HPDE6-E6E7 (cell line): ENCODE measurements around the gene TKT.
"Not testable (repeated sequence)": the region's sequence is repeated elsewhere in the genome, so short reads cannot be mapped to it uniquely, and the experiment has no call there.

Experiments
- DNase-seq: peaks from one replicate; pipeline ENCODE4 v3.0.0; 2011; ENCODE audit warnings: missing footprints; ENCODE audit errors: extremely low spot score

Gene TKT

DNA sequence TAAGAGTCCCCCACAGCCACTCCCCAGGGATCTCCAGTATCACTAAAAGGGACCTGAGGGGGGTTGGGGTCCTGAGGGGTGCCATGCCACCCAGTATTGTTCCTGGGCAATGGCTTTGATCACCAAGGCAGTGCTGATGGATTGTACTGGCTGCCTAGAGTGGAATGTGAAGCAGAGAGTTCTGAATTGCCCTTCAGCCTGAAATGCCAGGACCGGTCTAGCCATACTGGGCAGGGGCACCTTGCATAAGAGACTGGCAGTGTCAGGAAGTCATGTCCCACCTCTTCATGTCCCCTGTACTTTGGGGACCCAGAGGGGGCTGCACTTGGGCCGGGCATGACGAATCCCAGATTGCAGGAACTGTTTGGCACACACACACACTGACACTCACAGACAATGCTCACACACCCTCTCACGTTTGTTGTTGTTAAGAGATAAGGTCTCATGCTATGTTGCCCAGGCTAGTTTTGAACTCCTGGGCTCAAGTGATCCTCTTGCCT, 4.5 kb upstream of the TKT start:
- no peak for DNase-seq

DNA sequence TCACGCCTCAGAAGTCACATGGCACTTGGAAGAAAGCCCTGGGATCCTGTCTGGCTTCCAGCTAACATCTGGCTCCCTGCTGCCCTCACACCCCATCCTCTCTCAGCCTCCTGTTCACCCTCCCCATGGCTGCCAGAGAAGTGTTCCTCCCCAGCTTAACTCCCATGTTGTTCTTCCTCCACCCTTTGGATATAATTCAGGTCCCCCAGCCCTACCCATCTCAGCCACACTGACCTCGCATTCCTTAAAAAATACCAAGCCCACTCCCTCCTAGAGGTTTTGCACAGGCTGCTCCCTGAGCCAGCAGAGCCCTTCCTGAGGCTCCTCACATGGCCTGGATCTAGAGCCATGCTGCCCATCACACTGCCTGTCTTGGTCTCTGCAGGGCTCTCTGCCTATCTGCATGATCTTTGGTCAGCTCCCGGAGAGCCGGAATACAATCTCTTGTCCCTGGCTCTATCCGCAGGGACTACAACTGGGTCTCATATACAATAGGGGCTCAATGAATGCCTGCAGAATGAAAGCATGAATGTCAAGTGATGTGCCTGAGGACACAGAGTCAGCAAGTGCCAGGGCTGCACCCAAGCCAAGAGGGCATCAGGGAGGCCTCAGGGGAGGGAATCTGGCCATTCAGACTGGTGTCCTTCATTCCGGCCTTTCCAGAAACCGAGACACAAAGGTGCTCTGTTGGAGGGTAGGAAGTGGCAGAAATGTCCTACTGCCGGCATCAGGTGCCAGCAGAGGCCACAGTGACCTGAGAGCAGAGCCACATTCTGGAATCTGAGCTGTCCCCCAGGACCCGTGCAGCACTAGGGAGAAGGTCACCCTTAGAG, 3.8 kb upstream of the TKT start:
- DNase-seq: no peak

DNA sequence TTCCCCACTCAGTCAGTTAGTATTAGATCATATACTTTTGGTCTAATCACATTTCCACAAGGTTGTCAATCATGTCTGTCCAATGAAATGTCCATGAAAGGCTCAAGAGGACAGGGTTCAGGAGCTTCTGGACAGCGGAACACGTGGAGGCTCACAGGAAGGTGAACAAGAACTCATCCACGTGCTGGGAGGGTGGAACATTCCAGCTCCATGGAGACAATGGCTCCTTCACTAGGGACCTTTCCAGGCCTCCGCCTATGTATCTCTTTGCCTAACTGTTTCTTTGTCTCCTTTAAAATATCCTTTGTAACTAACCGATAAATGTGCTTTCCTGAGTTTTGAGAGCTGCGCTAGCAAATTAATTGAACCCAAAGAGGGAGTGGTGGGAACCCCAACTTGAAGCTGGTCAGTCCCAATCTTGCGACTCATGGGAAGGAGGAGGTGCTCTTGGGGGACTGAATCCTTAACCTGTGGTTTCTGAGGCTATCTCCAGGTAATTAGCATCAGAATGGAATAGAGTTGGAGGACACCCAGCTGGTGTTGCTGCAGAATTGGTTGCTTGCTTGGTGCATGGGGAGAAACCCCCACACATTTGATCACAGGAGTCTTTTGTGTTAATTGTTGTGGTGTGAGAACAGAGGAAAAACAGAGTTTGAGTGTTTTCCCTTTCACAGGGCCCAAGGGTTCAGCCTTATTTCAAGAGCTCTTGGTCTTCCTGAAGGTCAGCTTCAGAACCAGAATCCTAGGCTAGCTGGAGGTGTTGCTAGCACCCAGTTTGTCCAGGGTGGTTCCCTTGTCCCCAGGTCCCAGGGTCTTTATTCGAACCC, 3.0 kb upstream of the TKT start:
- DNase-seq: no peak

DNA sequence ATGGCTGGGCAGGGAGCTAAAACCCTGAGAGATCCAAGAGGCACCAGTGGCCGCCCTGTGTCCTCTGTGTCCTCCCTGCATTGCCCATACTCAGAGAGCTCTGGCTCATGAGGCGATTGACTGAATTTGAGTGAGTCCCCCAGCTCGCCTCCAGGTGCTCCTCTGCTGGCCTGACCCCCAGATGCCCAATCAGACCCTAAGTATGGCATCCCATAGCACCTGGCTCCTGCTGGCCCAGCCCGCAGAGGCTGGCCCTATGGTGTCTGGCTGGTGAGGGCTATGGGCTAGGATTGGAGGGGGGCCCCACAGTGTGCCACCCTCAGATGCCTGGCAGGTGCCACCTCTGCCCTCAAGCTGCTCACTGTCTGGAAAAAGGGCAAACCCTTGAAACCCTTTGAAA, 1.6 kb upstream of the TKT start:
- DNase-seq: no peak

DNA sequence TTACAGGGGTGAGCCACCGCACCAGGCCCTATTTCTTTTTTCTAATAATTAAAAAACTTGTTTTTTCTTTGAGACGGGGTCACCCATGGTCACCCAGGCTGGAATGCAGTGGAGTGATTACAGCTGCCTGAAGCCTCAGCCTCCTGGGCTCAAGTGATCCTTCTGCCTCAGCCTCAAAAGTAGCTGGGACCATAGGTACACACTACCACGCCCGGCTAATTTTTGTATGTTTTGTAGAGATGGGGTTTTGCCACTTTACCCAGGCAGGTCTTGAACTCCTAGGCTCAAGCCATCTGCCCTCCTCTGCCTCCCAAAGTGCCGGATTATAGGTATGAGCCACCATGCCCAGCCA, 858 bp upstream of the TKT start:
- DNase-seq: no peak

DNA sequence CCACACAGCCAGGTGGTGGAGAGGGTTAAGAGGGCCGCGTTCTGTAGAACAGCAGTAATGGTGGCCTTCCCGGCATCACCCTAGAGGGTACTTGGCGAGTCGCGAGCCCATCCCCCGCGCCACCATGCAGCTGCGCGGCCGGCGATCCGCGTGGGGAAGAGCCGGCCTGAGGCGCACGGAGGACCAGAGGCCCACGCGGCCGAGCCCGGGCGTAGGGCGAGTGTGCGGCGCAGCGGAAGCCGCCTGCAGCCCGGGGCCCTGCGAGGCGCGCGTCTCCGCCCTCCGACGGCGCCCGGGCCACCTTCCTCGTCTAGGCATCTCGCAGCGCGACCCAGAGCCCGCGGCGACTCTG, 423 bp downstream of the TKT start:
- DNase-seq: no peak

DNA sequence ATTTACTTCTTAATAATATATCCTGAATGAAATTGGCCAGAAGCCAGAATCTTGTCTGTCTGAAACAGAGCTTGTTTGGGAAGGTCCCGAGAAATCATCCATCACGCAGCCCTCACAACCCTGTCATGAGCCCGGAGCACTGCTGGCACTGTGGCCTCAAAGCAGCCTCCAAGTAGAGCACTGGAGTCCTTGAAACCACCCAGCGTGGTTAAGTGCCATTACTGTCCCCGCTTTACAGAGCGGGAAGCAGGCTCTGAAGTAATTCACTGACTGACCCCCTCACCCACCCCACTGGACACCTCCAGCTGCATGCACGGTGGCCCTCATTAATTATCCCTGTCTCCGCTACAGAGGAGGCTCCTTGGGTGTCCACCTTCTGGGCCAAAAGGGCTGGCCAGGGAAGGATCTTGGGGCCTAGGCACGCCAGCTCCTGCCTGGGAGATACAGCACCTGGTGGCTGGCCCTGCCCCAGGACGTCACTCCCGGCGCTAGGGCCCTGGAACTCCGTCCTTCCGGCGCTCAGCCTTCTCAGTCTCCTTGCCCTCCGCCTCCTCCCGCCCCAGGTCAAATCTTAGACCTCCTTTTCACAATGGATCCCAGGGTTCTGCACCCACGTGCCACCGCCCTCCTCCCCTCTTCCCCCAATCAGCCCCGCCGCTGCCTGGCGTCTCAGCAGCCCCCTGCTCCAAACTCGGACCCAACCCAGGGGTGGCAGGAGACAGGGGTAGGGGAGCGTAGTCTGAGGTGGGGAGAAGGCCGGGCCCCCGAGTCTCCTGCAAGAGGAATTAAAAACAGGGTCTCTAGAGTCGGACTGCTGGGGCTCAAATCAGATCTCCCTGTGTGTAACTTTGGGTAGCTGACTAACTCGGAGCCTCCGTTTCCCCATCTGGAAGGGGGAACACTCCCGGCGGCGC, 1.1 kb downstream of the TKT start:
- DNase-seq: no peak

DNA sequence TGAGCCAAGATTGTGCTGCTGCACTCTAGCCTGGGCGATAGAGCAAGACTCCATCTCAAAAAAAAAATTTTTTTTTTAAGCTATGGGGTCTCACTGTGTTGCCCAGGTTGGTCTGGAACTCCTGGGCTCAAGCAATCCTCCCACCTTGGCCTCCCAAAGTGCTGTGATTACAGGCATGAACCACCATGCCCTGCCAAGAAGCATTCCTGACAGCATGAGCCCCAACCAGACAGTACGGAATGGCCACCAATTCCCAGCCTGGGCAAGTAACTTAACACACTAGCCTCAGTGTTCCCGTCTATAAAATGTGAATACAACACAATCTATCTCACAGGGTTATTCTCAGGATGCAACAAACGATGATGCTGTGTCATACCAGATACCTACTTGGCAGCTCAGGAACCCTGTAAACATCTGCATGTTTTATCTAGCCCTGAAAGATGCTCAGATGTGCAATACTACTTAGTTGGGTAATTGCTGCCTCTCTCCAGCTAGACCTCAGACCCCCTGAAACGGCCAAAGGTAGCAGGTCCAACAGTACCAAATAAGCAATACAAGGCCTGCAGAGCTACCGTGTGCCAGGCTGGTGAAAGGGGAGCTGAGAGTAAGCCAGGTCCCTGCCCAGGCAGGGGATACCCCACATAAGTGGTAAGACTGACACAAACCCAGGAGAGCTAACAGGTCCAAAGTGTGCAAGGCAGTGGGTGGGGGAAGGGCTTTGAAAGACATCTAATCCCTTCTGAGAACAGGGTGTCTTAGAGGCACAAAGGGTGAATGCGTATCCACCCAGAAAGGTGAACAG, 1.9 kb downstream of the TKT start:
- no peak for DNase-seq

DNA sequence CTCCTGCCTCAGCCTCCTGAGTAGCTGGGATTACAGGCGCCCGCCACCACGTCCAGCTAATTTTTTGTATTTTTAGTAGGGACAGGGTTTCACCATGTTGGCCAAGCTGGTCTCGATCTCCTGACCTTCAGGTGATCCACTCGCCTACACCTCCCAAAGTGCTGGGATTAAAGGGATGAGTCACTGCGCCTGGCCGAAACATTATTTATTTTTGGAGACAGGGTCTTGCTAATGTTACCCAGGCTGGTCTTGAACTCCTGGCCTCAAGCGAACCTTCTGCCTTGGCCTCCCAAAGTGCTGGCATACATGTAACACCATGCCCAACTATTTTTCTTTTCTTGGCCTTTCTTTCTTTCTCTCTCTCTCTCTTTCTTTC, 2.9 kb downstream of the TKT start:
- not testable (repeated sequence) for DNase-seq

DNA sequence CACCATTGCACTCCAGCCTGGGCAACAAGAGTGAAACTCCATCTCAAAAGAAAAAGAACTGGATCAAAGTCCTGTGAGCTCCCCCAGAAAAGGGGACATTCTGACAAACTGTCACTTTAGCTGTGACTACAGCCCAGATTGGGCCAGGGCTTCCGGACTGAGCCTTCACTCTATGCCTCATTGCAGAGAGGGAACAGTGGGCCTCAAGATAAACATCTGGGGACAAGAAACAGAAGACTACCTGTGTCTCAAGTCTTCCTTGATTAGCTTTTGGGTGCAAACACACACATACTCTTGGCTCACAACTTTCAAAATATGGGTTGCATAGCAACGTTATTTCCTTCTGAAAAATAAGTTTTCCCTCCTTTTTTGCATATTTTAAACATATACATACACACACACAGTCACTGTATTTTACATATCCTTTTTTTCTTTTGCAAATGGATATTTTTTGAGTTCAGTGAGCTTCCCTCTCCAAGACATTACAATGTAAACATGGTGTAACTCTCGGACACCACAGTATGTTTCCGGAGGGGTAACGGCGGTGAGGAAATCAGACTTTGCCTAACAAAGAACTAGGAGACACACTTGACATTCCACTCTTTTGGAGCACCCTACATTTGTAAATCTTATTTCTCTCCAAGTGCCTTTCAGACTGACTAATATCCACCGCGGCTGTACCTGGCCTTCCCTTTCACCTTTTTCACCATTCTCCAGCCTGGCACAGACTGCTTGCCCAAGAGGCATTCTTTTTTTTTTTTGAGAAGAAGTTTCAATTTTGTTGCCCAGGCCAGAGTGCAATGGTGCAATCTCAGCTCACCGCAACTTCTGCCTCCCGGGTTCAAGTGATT, 3.5 kb downstream of the TKT start:
- no peak for DNase-seq

DNA sequence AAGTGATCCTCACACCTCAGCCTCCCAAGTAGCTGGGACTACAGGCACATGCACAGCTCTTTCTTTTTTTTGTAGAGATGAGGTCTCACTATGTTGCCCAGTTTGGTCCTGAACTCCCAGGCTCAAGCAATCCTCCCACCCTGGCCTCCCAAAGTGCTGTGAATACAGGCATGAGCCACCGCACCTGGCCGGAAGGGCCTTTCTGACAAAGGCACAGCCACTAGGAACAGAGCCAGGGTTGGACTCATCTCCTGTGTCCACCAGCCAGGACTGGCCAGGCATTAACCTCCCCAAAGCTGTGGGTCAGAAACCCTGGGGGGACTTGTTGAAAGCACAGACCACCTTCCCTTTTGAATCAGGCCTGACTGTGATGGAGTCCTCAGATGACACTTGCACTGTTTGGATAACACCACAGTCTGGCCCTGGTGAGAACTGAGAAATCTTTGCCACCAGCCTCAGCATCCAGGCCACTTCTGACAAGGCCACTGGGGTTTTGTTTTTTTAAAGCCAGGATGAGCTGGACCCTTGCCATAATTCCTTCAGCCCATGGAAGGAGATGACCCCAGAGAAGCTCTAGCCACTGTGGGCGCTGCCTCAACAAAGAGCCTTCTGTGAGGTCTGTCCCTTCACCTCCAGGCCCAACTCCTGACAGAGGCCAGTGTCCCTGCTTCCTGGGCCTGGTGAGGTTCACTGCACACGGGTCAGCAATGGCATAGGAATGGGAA, 4.8 kb downstream of the TKT start:
- no peak for DNase-seq

DNA sequence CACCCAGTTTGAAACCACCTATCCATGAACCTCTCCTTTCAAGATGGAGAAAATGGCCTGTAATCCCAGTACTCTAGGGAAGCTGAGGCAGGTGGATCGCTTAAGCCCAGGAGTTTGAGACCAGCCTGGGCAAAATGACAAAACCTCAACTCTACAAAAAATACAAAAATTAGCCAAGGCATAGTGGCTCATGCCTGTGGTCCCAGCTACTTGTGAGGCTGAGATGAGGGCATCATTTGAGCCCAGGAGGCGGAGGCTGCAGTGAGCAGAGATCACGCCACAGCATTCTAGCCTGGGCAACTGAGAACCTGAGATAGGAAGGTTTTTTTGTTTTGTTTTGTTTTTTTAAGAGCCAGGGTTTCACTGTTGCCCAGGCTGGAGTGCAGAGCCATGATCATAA, 5.4 kb downstream of the TKT start:
- DNase-seq: no peak

DNA sequence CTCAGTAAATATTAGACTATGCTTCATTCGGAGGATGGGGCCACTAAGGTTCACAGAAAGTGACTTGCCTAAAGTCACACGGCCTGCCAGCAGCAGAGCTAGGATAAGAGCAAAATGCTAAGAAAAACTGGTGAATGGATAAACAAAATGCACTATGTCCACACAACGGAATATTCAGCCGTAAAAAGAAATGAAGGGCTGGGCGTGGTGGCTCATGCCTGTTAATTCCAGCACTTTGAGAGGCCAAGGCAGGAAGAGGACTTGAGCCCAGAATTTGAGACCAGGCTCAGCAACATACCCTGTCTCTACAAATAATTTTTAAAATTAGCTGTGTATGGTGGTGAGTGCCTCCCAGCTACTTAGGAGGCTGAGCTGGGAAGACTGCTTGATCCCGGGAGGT, 7.7 kb downstream of the TKT start:
- DNase-seq: no peak

DNA sequence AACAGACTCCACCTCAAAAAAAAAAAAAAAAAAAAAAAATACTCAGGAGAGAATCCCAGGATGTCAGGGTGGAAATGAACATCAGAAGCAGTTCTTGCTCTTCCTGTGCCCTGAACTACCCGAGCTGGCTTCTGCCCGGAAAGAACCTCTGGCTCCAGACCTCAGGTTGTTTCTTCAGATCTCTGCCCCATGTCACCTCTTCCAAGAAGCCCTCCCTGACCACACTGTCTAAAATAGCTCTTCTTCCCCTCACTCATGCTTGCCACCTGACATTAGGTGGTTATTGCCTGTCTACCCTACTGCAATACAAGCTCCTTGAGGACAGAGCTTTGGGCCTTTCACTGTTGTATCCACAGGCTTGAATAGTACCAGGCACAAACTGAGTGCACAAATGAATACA, 8.2 kb downstream of the TKT start:
- DNase-seq: no peak

DNA sequence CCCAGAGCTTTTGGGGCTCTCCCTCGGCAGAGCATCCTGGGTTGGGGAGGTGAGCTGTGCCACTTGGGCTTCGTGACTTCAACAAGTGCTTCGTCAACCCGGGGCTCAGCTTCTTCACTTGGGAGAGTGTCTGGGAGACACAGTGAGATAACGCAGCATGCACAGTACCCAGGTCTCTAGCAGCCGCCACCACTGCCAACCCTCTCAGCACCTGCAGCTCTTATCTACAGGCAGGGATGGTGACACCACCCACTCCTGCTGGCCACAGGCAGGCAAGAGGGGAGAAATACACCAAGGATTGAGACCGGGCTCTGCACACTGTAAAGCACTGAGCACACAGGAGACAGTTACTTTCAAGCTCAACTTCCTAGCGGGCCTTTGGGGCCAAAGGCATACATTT, 11.6 kb downstream of the TKT start:
- DNase-seq: no peak

DNA sequence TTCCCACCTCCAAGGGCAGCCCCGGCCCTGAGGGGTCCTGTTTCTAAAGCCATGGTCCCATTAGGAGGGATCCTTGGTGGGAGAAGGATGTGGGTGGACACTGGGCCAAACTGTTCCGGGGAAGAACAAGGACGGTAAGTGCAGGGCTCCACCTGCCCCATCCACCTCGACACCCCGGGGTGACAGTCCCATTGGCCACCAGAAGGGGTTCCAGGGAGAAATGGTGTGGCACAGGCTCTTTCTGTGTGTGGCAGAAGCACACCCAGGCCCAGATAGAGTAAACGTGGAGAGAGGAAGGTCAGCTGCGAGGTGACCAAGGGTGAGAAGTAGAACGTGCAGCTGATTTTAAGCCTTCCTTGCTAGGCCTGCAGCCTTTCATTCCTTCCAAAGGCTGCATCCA, 12.0 kb downstream of the TKT start:
- DNase-seq: no peak

DNA sequence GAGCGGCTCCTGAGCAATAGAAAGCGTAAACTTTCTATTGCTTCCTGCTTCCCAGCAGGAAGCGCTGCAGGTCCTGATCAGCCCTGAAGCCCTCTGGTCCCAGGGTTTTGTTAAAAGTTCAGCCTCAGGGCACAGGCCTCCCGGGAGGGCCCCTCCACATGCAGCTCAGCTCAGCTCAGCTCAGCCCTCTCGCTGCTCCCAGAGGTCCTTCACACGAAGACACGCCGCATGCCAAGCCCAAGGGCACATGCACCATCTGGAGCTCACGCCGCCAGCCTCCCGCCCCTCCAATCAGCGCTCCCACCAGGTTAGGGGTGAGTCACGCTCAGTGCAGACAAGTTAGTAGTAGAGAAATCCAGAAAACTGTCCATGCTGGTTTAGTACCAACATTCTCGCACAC, 12.7 kb downstream of the TKT start:
- no peak for DNase-seq

DNA sequence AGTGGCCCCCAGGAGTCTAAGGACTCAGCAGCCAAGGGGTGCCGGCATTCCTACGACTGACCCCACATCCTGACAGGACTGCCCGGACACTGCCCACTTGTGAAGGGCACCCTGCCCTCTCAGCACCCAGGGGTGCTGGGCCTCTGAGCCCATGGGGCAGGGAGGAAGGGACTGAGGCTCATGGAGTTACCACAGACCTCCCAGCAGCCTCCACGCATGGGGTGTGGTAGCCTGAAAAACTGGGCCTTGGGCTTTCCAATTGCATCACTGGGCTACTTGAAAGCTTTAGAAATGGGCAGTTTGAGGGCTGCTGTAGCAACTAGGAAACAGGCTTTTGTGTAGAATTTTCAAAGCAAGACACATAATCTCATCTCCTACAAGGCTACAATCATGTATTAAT, 13.2 kb downstream of the TKT start:
- no peak for DNase-seq

DNA sequence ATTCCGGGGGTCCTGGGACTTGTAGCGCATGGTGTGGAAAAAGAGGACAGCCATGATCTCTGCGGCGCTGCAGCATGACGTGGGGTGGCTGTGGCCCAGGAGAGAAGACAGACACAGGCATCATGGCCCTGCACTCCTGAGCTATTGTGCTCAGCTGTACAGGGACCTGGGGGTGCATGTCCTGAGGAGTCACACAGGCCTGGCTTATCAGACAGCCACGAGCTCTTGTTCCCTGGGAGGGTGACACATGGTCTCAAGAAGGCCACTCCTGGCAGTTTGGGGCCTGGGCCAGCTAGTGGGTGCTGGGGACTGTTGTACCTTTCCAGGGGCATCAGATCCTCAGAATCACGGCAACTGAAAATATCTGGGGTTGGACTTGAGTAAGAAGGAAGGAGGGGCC, 13.7 kb downstream of the TKT start:
- DNase-seq: no peak
